HG03558 (cell line): ENCODE results near the gene LHFPL5.

Source experiments
- ATAC-seq: cut with Tn5 transposase; IDR thresholded peaks from one replicate; pipeline ENCODE4 v1.9.1; 2021; ENCODE audit warnings: moderate number of reproducible peaks; ENCODE audit not compliant: unreplicated experiment; ENCODE audit errors: extremely low read depth

LHFPL5 gene

GRCh38 chr6:35842381-35842780 is 37.2 kb downstream of the LHFPL5 start:
- no peak for ATAC-seq

GRCh38 chr6:35844290-35844689 is 39.1 kb downstream of the LHFPL5 start:
- ATAC-seq = no peak

- no peak for ATAC-seq
Measured at GRCh38 chr6:35850208-35850607, 45.1 kb downstream of the LHFPL5 start.

- ATAC-seq = no peak
Measured at GRCh38 chr6:35852994-35853393, 47.8 kb downstream of the LHFPL5 start.

GRCh38 chr6:35856250-35856649 is 51.1 kb downstream of the LHFPL5 start:
- ATAC-seq = no peak

- ATAC-seq = no peak
Measured at GRCh38 chr6:35857853-35858252, 52.7 kb downstream of the LHFPL5 start.

GRCh38 chr6:35859367-35859766 is 54.2 kb downstream of the LHFPL5 start:
- ATAC-seq = no peak
